OCI-LY1 (cell line): ENCODE measurements around the gene C6orf136.

ENCODE experiments used
- H2AFZ ChIP-seq: fragments of 200-600 bp; sonication (generic), shearing (Covaris generic); 2 replicates; pipeline ENCODE4 v1.6.0; 2014; ENCODE audit warnings: antibody characterized with exemption, mild to moderate bottlenecking, low read length
- H3F3A ChIP-seq: fragments of 200-600 bp; sonication (generic), shearing (Covaris generic); 2 replicates; pipeline ENCODE4 v1.6.0; 2014; ENCODE audit warnings: mild to moderate bottlenecking, antibody characterized with exemption, low read length, moderate library complexity; ENCODE audit not compliant: insufficient read depth
- H3K27ac ChIP-seq: fragments of 200-600 bp; sonication (generic); 2 replicates; pipeline ENCODE4 v1.5.1; 2014; ENCODE audit warnings: low read length, mixed run types, mild to moderate bottlenecking, low read depth; ENCODE audit not compliant: poor library complexity, severe bottlenecking
- H3K27me3 ChIP-seq: fragments of 200-600 bp; sonication (generic); 2 replicates; pipeline ENCODE4 v1.6.0; 2014; ENCODE audit warnings: antibody characterized with exemption, mild to moderate bottlenecking, low read length, moderate library complexity; ENCODE audit not compliant: insufficient read depth
- H3K36me3 ChIP-seq: fragments of 200-600 bp; sonication (generic); 2 replicates; pipeline ENCODE4 v1.6.1; 2014; ENCODE audit warnings: mild to moderate bottlenecking, antibody characterized with exemption, low read length, moderate library complexity, mixed read lengths; ENCODE audit not compliant: insufficient read depth
- H3K4me1 ChIP-seq: fragments of 200-600 bp; sonication (generic); 2 replicates; pipeline ENCODE4 v1.5.1; 2014; ENCODE audit warnings: mild to moderate bottlenecking, low read length, moderate library complexity; ENCODE audit not compliant: insufficient read depth, severe bottlenecking
- H3K4me2 ChIP-seq: fragments of 200-600 bp; sonication (generic), shearing (Covaris generic); 2 replicates; pipeline ENCODE4 v1.6.1; 2014; ENCODE audit warnings: low read length
- H3K4me3 ChIP-seq: fragments of 200-600 bp; sonication (generic); 2 replicates; pipeline ENCODE4 v1.5.1; 2014; ENCODE audit warnings: low read length, low read depth, mild to moderate bottlenecking, mixed read lengths; ENCODE audit not compliant: poor library complexity, severe bottlenecking
- H3K79me2 ChIP-seq: fragments of 200-600 bp; shearing (Covaris generic); 2 replicates; pipeline ENCODE4 v1.6.1; 2016; ENCODE audit warnings: mixed run types, low read length, mixed read lengths; ENCODE audit not compliant: insufficient read depth
- H3K9ac ChIP-seq: fragments of 200-600 bp; sonication (generic), shearing (Covaris generic); 2 replicates; pipeline ENCODE4 v1.6.1; 2014; ENCODE audit warnings: mild to moderate bottlenecking, low read length, mixed read lengths
- H3K9me2 ChIP-seq: fragments of 200-600 bp; sonication (generic), shearing (Covaris generic); 2 replicates; pipeline ENCODE4 v1.6.1; 2014; ENCODE audit warnings: low read depth, mild to moderate bottlenecking, low read length, mixed read lengths
- H3K9me3 ChIP-seq: fragments of 200-600 bp; shearing (Covaris generic); 2 replicates; pipeline ENCODE4 v1.6.1; 2014; ENCODE audit warnings: low read length, mixed read lengths
- H4K20me1 ChIP-seq: fragments of 200-600 bp; sonication (generic), shearing (Covaris generic); 2 replicates; pipeline ENCODE4 v1.6.0; 2016; ENCODE audit warnings: mild to moderate bottlenecking, low read length; ENCODE audit not compliant: insufficient read depth
- EZH2 ChIP-seq: fragments of 200-600 bp; sonication (generic), shearing (Covaris generic); IDR thresholded peaks from 2 replicates; pipeline ENCODE4 v1.8.0; 2017; ENCODE audit warnings: borderline replicate concordance, mixed run types, mild to moderate bottlenecking, antibody characterized with exemption, low read length, moderate library complexity, mixed read lengths
- TF ChIP-seq, protein P1 (sequence below): fragments of 200-600 bp; sonication (generic), shearing (Covaris generic); IDR thresholded peaks from 2 replicates; pipeline ENCODE4 v1.5.1; 2017; ENCODE audit warnings: mild to moderate bottlenecking, antibody characterized with exemption, low read length, moderate library complexity, mixed read lengths

The C6orf136 gene

GRCh38 chr6:30611150-30611855 is 35.6 kb upstream of the C6orf136 start:
- TF ChIP-seq, protein P1, sequence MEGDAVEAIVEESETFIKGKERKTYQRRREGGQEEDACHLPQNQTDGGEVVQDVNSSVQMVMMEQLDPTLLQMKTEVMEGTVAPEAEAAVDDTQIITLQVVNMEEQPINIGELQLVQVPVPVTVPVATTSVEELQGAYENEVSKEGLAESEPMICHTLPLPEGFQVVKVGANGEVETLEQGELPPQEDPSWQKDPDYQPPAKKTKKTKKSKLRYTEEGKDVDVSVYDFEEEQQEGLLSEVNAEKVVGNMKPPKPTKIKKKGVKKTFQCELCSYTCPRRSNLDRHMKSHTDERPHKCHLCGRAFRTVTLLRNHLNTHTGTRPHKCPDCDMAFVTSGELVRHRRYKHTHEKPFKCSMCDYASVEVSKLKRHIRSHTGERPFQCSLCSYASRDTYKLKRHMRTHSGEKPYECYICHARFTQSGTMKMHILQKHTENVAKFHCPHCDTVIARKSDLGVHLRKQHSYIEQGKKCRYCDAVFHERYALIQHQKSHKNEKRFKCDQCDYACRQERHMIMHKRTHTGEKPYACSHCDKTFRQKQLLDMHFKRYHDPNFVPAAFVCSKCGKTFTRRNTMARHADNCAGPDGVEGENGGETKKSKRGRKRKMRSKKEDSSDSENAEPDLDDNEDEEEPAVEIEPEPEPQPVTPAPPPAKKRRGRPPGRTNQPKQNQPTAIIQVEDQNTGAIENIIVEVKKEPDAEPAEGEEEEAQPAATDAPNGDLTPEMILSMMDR = no peak
- no peak for TF ChIP-seq EZH2
- Histone ChIP-seq H3K27ac (no peak overlapping the region), H3K79me2 (peaks cover 21% of the 10 kb centered on the region), H3K9ac (peak overlapping the region; percentile 4; the same call in 1 of the 2 replicates), H3K27me3 (no peaks in the 10 kb centered on the region), H3F3A (0 out of 2 replicates have a peak, but pooled peaks cover 2% of the 10 kb centered on the region), H3K4me1 (peaks cover 34% of the 10 kb centered on the region), H3K36me3 (peaks cover 96% of the 10 kb centered on the region), H3K4me3 (no peak overlapping the region), H3K9me3 (no peaks in the 10 kb centered on the region), H3K9me2 (no peaks in the 10 kb centered on the region), H3K4me2 (peak overlapping the region; percentile 88; the same call in 1 of the 2 replicates), H4K20me1 (no peaks in the 10 kb centered on the region), H2AFZ (no peak overlapping the region)

- peaks cover 26% of the 10 kb centered on the region for H3K79me2 ChIP-seq
- H4K20me1 ChIP-seq = no peaks in the 10 kb centered on the region
- TF ChIP-seq, protein P1 = no peak
- no peak for TF ChIP-seq EZH2
- peaks cover 34% of the 10 kb centered on the region for H3K4me1 ChIP-seq
- peak overlapping the region; percentile 88; the same call in 1 of the 2 replicates for H3K4me2 ChIP-seq
- peak overlapping the region; percentile 13 for H3K27ac ChIP-seq
- no peaks in the 10 kb centered on the region for H3K27me3 ChIP-seq
- H3K9ac ChIP-seq = peak overlapping the region; percentile 4; the same call in 1 of the 2 replicates
- no peaks in the 10 kb centered on the region for H3K9me3 ChIP-seq
- no peak overlapping the region for H2AFZ ChIP-seq
- H3F3A ChIP-seq = 0 out of 2 replicates have a peak, but pooled peaks cover 2% of the 10 kb centered on the region
- H3K9me2 ChIP-seq = no peaks in the 10 kb centered on the region
- no peak overlapping the region for H3K4me3 ChIP-seq
- peaks cover 96% of the 10 kb centered on the region for H3K36me3 ChIP-seq
Observed at GRCh38 chr6:30611856-30612194, 35.1 kb upstream of the C6orf136 start.

DNA sequence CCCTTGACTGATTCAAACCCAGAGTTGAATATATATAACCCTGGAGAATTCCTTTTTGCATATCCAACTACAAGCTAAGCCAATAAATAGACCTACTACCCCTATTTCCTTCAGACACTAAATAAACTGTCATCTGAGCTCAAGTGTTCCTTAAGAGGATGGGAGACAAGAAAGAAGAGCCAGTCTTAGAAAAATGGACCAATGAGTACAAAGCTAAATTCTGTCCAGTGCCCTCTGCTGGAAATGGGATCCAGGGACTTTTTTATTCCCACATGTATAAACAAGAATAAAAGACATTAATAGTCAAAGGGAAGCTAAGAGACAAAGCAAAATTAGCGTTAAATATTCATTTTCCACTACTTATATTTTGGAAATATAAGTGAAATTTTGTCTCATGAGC is 34.7 kb upstream of the C6orf136 start:
- Histone ChIP-seq H3K9me2 (no peaks in the 10 kb centered on the region), H3F3A (0 out of 2 replicates have a peak, but pooled peaks cover 2% of the 10 kb centered on the region), H4K20me1 (no peaks in the 10 kb centered on the region), H3K36me3 (peaks cover 94% of the 10 kb centered on the region), H3K4me3 (no peak overlapping the region), H2AFZ (no peak overlapping the region), H3K79me2 (peaks cover 29% of the 10 kb centered on the region), H3K27me3 (no peaks in the 10 kb centered on the region), H3K9me3 (no peaks in the 10 kb centered on the region), H3K4me2 (peak overlapping the region; percentile 88; the same call in 1 of the 2 replicates), H3K27ac (peak overlapping the region; percentile 13), H3K4me1 (peaks cover 34% of the 10 kb centered on the region), H3K9ac (no peak overlapping the region)
- TF ChIP-seq, protein P1 = no peak
- TF ChIP-seq EZH2 = no peak
